K562 (cell line): ENCODE data around the gene LZTR1. TPM values are rescaled to one million over a fixed set of nuclear protein-coding genes. Genes with fewer than 3 reads are reported as not detected.
A peak's percentile ranks its signal among the peaks of the same experiment; 100 is the strongest.

Experiments
- ETV6 ChIP-seq, 3 experiments: fragments of 150-350 bp in 1 of 3; sonication (generic) in 1 of 3; formaldehyde crosslinking in 1 of 3; IDR thresholded peaks; 2 replicates each; pipeline versions ENCODE4 v1.6.1 to v1.8.0; 2014 to 2022; ENCODE audit warnings: borderline replicate concordance in 2 of 3, low read depth in 2 of 3, antibody characterized with exemption in 1 of 3, low read length in 1 of 3, mild to moderate bottlenecking in 1 of 3, missing genetic modification reagents in 1 of 3
- FOSL1 ChIP-seq: fragments of 200-800 bp; sonication (Bioruptor generic); conservative IDR thresholded peaks from 2 replicates; pipeline ENCODE4 v1.6.1; 2016; ENCODE audit warnings: missing genetic modification characterization, missing compliant biosample characterization
- FOXK1 ChIP-seq: sonication (generic); formaldehyde crosslinking; IDR thresholded peaks from 2 replicates; pipeline ENCODE4 v1.8.0; 2022; ENCODE audit warnings: missing genetic modification reagents, mild to moderate bottlenecking, borderline replicate concordance
- HDAC3 ChIP-seq: fragments of 450-650 bp; IDR thresholded peaks from 2 replicates; pipeline ENCODE4 v1.6.1; 2018; ENCODE audit warnings: borderline replicate concordance, mild to moderate bottlenecking, moderate library complexity; ENCODE audit not compliant: partially characterized antibody
- IFI16 ChIP-seq: fragments of 250-450 bp; sonication (Bioruptor Pico); IDR thresholded peaks from 2 replicates; pipeline ENCODE4 v2.1.2; 2022; ENCODE audit warnings: mild to moderate bottlenecking, inconsistent platforms
- MBD1 ChIP-seq: fragments of 250-450 bp; sonication (Bioruptor Pico); IDR thresholded peaks from 2 replicates; pipeline ENCODE4 v1.8.0; 2022; ENCODE audit warnings: inconsistent platforms
- NR2C2 ChIP-seq, 2 experiments: fragments of 200-800 bp in 1 of 2; sonication (Bioruptor generic) in 1 of 2; sonication (generic) in 1 of 2; formaldehyde crosslinking in 1 of 2; IDR thresholded peaks; 2 replicates each; pipeline versions ENCODE4 v1.6.1 to v1.8.0; 2016 to 2022; ENCODE audit warnings: mild to moderate bottlenecking in 1 of 2, missing compliant biosample characterization in 1 of 2, missing genetic modification characterization in 1 of 2, missing genetic modification reagents in 1 of 2
- RBM39 ChIP-seq: fragments of 200-400 bp; formaldehyde crosslinking; optimal IDR thresholded peaks from 2 replicates; pipeline ENCODE3; 2018; ENCODE audit warnings: low read depth, low read length
- RNF2 ChIP-seq: sonication (generic); IDR thresholded peaks from 2 replicates; pipeline ENCODE4 v1.6.1; 2016
- RUNX1 ChIP-seq: sonication (generic); IDR thresholded peaks from 2 replicates; pipeline ENCODE4 v1.6.1; 2016; ENCODE audit warnings: antibody characterized with exemption, low read depth
- SUPT5H ChIP-seq: fragments of 450-650 bp; IDR thresholded peaks from 2 replicates; pipeline ENCODE4 v1.6.1; 2016
- TAF7 ChIP-seq: fragments of 450-650 bp; IDR thresholded peaks from 2 replicates; pipeline ENCODE4 v1.6.1; 2016; ENCODE audit warnings: missing genetic modification characterization, missing compliant biosample characterization
- TEAD4 ChIP-seq, 2 experiments: sonication (generic) in 1 of 2; formaldehyde crosslinking in 1 of 2; IDR thresholded peaks; 2 replicates each; pipeline versions ENCODE4 v1.6.1 to v1.8.0; 2012 to 2022; ENCODE audit warnings: borderline replicate concordance in 1 of 2, inconsistent platforms in 1 of 2, low read length in 1 of 2, mild to moderate bottlenecking in 1 of 2, missing genetic modification reagents in 1 of 2
- ZFP91 ChIP-seq: sonication (generic); formaldehyde crosslinking; IDR thresholded peaks from 2 replicates; pipeline ENCODE4 v1.8.0; 2022; ENCODE audit warnings: mild to moderate bottlenecking, missing genetic modification reagents
- ZNF217 ChIP-seq: sonication (generic); formaldehyde crosslinking; IDR thresholded peaks from 2 replicates; pipeline ENCODE4 v1.8.0; 2022; ENCODE audit warnings: mild to moderate bottlenecking, missing genetic modification reagents
- ZNF232 ChIP-seq: sonication (generic); formaldehyde crosslinking; IDR thresholded peaks from 2 replicates; pipeline ENCODE4 v1.8.0; 2022; ENCODE audit warnings: mild to moderate bottlenecking, missing genetic modification reagents
- ZNF253 ChIP-seq: fragments of 250-450 bp; sonication (Bioruptor Pico); conservative IDR thresholded peaks from 2 replicates; pipeline ENCODE4 v1.6.1; 2021; ENCODE audit warnings: mild to moderate bottlenecking
- ZNF584 ChIP-seq: fragments of 200-800 bp; sonication (Bioruptor generic); IDR thresholded peaks from 2 replicates; pipeline ENCODE4 v1.6.1; 2016; ENCODE audit warnings: low read depth, mild to moderate bottlenecking, missing genetic modification characterization, missing compliant biosample characterization
- polyA plus RNA-seq, 8 experiments: library from polyadenylated mRNA; depleted of rRNA in 4 of 8; stranded (reverse) in 5 of 8; unstranded in 3 of 8; fragments of >200 nt; fragmentation: Nextera tagmentation in 2 of 8; fragmentation: Illumina TruSeq in 1 of 8; extraction: Ambion mirVana in 2 of 8; extraction: Trizol in 1 of 8; gene quantifications; 2 replicates each; pipeline versions ENCODE4 v1.2.1 to v1.2.3, GENCODE V29; 2011 to 2014; ENCODE audit warnings: inconsistent platforms in 1 of 8, missing spikeins in 1 of 8
- total RNA-seq, 7 experiments: library from RNA; depleted of rRNA in 6 of 7; stranded (reverse); fragments of >200 nt in 6 of 7; fragmentation: Illumina TruSeq in 2 of 7; extraction: Trizol in 2 of 7; gene quantifications; 2 replicates each; pipeline versions ENCODE4 v1.2.1 to v1.2.3, GENCODE V29; 2011 to 2021; ENCODE audit warnings: low replicate concordance in 1 of 7
- TF ChIP-seq, protein P1 (sequence below): IDR thresholded peaks from 2 replicates; pipeline ENCODE4 v1.6.1; 2011; ENCODE audit not compliant: insufficient read length; ENCODE audit errors: extremely low read depth
- TF ChIP-seq, protein P2 (sequence below): fragments of 250-450 bp; sonication (Bioruptor Pico); IDR thresholded peaks from 2 replicates; pipeline ENCODE4 v1.8.0; 2021; ENCODE audit warnings: moderate library complexity, mild to moderate bottlenecking, inconsistent platforms

Gene LZTR1
- total and polyA plus RNA-seq, 9 of the 15 experiments (the other 6 are each of a cell fraction or from before 2014, with no cell fraction given) = 2.2 to 135 (median 63.0) TPM

GRCh38 chr22:20952544-20953341, 29.4 kb upstream of the LZTR1 start (continued):
- TF ChIP-seq ZNF232 (CRISPR knock-in tag) (0 out of 2 replicates have a peak, but pooled peaks have one; percentile 65), ZNF253 (no peak), TAF7 (peak; percentile 19; the same call in 1 of the 2 replicates), SUPT5H (peak; percentile 45; the same call in 1 of the 2 replicates), RBM39 (no peak), ZNF217 (0 out of 2 replicates have a peak, but pooled peaks have one; percentile 41), NR2C2 (CRISPR knock-in tag; IDR thresholded peaks at IDR 0.05) (0 out of 2 replicates have a peak, but pooled peaks have one; percentile 8), NR2C2 (tag; IDR thresholded peaks at IDR 0.05) (no peak), ZFP91 (CRISPR knock-in tag) (peak; percentile 38; the same call in 1 of the 2 replicates), FOSL1 (tag) (no peak), FOXK1 (CRISPR knock-in tag) (peak; percentile 72; the same call in 1 of the 2 replicates), RNF2 (no peak), HDAC3 (no peak), ZNF584 (CRISPR knock-in tag) (no peak), TEAD4 (IDR thresholded peaks at IDR 0.05; ENCODE audit: low read length) (no peak), TEAD4 (CRISPR knock-in tag; IDR thresholded peaks at IDR 0.05; ENCODE audit: borderline replicate concordance) (0 out of 2 replicates have a peak, but pooled peaks have one; percentile 8), MBD1 (peak; percentile 21; the same call in 1 of the 2 replicates), RUNX1 (no peak), ETV6 (IDR thresholded peaks at IDR 0.05; ENCODE audit: borderline replicate concordance in 1 of 2, low read depth in 2 of 2, low read length in 1 of 2) (no peak), ETV6 (CRISPR knock-in tag; IDR thresholded peaks at IDR 0.05; ENCODE audit: borderline replicate concordance) (no peak), IFI16 (CRISPR knock-in tag) (0 out of 2 replicates have a peak, but pooled peaks have one; percentile 1)
- TF ChIP-seq, protein P1, sequence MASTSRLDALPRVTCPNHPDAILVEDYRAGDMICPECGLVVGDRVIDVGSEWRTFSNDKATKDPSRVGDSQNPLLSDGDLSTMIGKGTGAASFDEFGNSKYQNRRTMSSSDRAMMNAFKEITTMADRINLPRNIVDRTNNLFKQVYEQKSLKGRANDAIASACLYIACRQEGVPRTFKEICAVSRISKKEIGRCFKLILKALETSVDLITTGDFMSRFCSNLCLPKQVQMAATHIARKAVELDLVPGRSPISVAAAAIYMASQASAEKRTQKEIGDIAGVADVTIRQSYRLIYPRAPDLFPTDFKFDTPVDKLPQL = no peak
- TF ChIP-seq, protein P2, sequence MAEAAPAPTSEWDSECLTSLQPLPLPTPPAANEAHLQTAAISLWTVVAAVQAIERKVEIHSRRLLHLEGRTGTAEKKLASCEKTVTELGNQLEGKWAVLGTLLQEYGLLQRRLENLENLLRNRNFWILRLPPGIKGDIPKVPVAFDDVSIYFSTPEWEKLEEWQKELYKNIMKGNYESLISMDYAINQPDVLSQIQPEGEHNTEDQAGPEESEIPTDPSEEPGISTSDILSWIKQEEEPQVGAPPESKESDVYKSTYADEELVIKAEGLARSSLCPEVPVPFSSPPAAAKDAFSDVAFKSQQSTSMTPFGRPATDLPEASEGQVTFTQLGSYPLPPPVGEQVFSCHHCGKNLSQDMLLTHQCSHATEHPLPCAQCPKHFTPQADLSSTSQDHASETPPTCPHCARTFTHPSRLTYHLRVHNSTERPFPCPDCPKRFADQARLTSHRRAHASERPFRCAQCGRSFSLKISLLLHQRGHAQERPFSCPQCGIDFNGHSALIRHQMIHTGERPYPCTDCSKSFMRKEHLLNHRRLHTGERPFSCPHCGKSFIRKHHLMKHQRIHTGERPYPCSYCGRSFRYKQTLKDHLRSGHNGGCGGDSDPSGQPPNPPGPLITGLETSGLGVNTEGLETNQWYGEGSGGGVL (CRISPR knock-in tag) = peak; percentile 6; the same call in 1 of the 2 replicates
